OCI-LY1 (cell line): ENCODE data around the gene WDR53.

Source experiments
- CTCF ChIP-seq: fragments of 200-600 bp; sonication (generic), shearing (Covaris generic); IDR thresholded peaks from 2 replicates; pipeline ENCODE4 v1.5.1; 2017; ENCODE audit warnings: mild to moderate bottlenecking, antibody characterized with exemption, low read length, moderate library complexity, mixed read lengths
- EZH2 ChIP-seq: fragments of 200-600 bp; sonication (generic), shearing (Covaris generic); IDR thresholded peaks from 2 replicates; pipeline ENCODE4 v1.8.0; 2017; ENCODE audit warnings: borderline replicate concordance, mixed run types, mild to moderate bottlenecking, antibody characterized with exemption, low read length, moderate library complexity, mixed read lengths

GRCh38 chr3:196533260-196533681 is 35.1 kb downstream of the WDR53 start:
- TF ChIP-seq CTCF (no peak), EZH2 (no peak)
